Activated naive CD4-positive, alpha-beta T cell treated with anti-CD3 and anti-CD28 coated beads, Interleukin-2, amount 50 U/mL, for 24 hours (primary cell): Measurements from ENCODE around the gene MACIR.
A peak's percentile ranks its signal among the peaks of the same experiment; 100 is the strongest.
"Not testable (repeated sequence)": the region's sequence is repeated elsewhere in the genome, so short reads cannot be mapped to it uniquely, and the experiment has no call there.

ENCODE experiments used
- H3K27ac Mint-ChIP-seq: one replicate; pipeline ENCODE4 v1.8.0; 2021; ENCODE audit warnings: mild to moderate bottlenecking, mixed read lengths
- H3K27me3 Mint-ChIP-seq: one replicate; pipeline ENCODE4 v1.8.0; 2021; ENCODE audit warnings: mixed read lengths
- H3K36me3 Mint-ChIP-seq: one replicate; pipeline ENCODE4 v1.8.0; 2021; ENCODE audit warnings: mixed read lengths
- H3K4me1 Mint-ChIP-seq: one replicate; pipeline ENCODE4 v1.8.0; 2021; ENCODE audit warnings: mixed read lengths
- H3K4me3 Mint-ChIP-seq: one replicate; pipeline ENCODE4 v1.8.0; 2021; ENCODE audit warnings: mild to moderate bottlenecking, mixed read lengths
- H3K9me3 Mint-ChIP-seq: one replicate; pipeline ENCODE4 v1.8.0; 2021; ENCODE audit warnings: mixed read lengths

Gene MACIR

GRCh38 chr5:103258368-103258956 is at the start of gene MACIR:
MACIR (plus strand) TSS chr5:103258763; CDS start chr5:103275920, 17,157 bp downstream.
- peak within 1 kb of the TSS; percentile 87 for H3K27ac Mint-ChIP-seq
- no peaks in the 10 kb centered on the region for H3K36me3 Mint-ChIP-seq
- H3K27me3 Mint-ChIP-seq = peaks cover 4% of the 10 kb centered on the region
- H3K4me1 Mint-ChIP-seq = peaks cover 24% of the 10 kb centered on the region
- H3K4me3 Mint-ChIP-seq = peak within 1 kb of the TSS; percentile 79
- H3K9me3 Mint-ChIP-seq = no peaks in the 10 kb centered on the region

GRCh38 chr5:103209065-103209464 is 49.5 kb upstream of the MACIR start:
- no peaks in the 10 kb centered on the region for H3K27me3 Mint-ChIP-seq

GRCh38 chr5:103210952-103211351 is 47.6 kb upstream of the MACIR start:
- Mint-ChIP-seq H3K4me3 (no peak overlapping the region), H3K27me3 (no peaks in the 10 kb centered on the region), H3K27ac (no peak overlapping the region), H3K9me3 (no peaks in the 10 kb centered on the region), H3K36me3 (peaks cover 15% of the 10 kb centered on the region), H3K4me1 (peaks cover 38% of the 10 kb centered on the region)

More at GRCh38 chr5:103209065-103209464, 49.5 kb upstream of the MACIR start:
- Mint-ChIP-seq H3K9me3 (peaks cover 5% of the 10 kb centered on the region), H3K27ac (no peak overlapping the region), H3K4me3 (no peak overlapping the region), H3K4me1 (peaks cover 38% of the 10 kb centered on the region), H3K36me3 (peaks cover 26% of the 10 kb centered on the region)

- Mint-ChIP-seq H3K27ac (peak overlapping the region; percentile 31), H3K27me3 (no peaks in the 10 kb centered on the region), H3K9me3 (no peaks in the 10 kb centered on the region), H3K4me3 (peak overlapping the region; percentile 5), H3K36me3 (peaks cover 13% of the 10 kb centered on the region), H3K4me1 (peaks cover 39% of the 10 kb centered on the region)
Measured at GRCh38 chr5:103211576-103212561, 46.7 kb upstream of the MACIR start.

- Mint-ChIP-seq H3K27me3 (no peaks in the 10 kb centered on the region), H3K36me3 (peaks cover 2% of the 10 kb centered on the region), H3K27ac (no peak overlapping the region), H3K4me1 (peaks cover 15% of the 10 kb centered on the region), H3K4me3 (no peak overlapping the region), H3K9me3 (no peaks in the 10 kb centered on the region)
Measured at GRCh38 chr5:103216137-103216536, 42.4 kb upstream of the MACIR start.

- Mint-ChIP-seq H3K27me3 (no peaks in the 10 kb centered on the region), H3K36me3 (peaks cover 2% of the 10 kb centered on the region), H3K27ac (no peak overlapping the region)
Measured at GRCh38 chr5:103216697-103217096, 41.9 kb upstream of the MACIR start.

GRCh38 chr5:103217101-103217500 is 41.5 kb upstream of the MACIR start:
- Mint-ChIP-seq H3K9me3 (no peaks in the 10 kb centered on the region), H3K27me3 (no peaks in the 10 kb centered on the region), H3K27ac (no peak overlapping the region), H3K4me3 (no peak overlapping the region), H3K36me3 (no peaks in the 10 kb centered on the region), H3K4me1 (peaks cover 6% of the 10 kb centered on the region)

More at GRCh38 chr5:103216697-103217096, 41.9 kb upstream of the MACIR start:
- H3K4me1 Mint-ChIP-seq = peaks cover 10% of the 10 kb centered on the region
- no peaks in the 10 kb centered on the region for H3K9me3 Mint-ChIP-seq
- no peak overlapping the region for H3K4me3 Mint-ChIP-seq

- H3K27me3 Mint-ChIP-seq = no peaks in the 10 kb centered on the region
- H3K4me1 Mint-ChIP-seq = peaks cover 4% of the 10 kb centered on the region
- no peaks in the 10 kb centered on the region for H3K36me3 Mint-ChIP-seq
- no peaks in the 10 kb centered on the region for H3K9me3 Mint-ChIP-seq
- H3K27ac Mint-ChIP-seq = no peak overlapping the region
- no peak overlapping the region for H3K4me3 Mint-ChIP-seq
Measured at GRCh38 chr5:103218164-103218563, 40.4 kb upstream of the MACIR start.

GRCh38 chr5:103219074-103219473 is 39.5 kb upstream of the MACIR start:
- H3K36me3 Mint-ChIP-seq, H3K9me3 Mint-ChIP-seq, H3K27ac Mint-ChIP-seq: not testable (repeated sequence)

GRCh38 chr5:103223031-103223955 is 35.3 kb upstream of the MACIR start:
- Mint-ChIP-seq H3K9me3 (no peaks in the 10 kb centered on the region), H3K27me3 (peaks cover 7% of the 10 kb centered on the region), H3K36me3 (no peaks in the 10 kb centered on the region), H3K27ac (no peak overlapping the region), H3K4me1 (no peaks in the 10 kb centered on the region), H3K4me3 (no peak overlapping the region)

More at GRCh38 chr5:103219074-103219473, 39.5 kb upstream of the MACIR start:
- not testable (repeated sequence) for H3K27me3 Mint-ChIP-seq, H3K4me1 Mint-ChIP-seq, H3K4me3 Mint-ChIP-seq

- H3K36me3 Mint-ChIP-seq = no peaks in the 10 kb centered on the region
- peaks cover 12% of the 10 kb centered on the region for H3K27me3 Mint-ChIP-seq
- no peak overlapping the region for H3K27ac Mint-ChIP-seq
- no peak overlapping the region for H3K4me3 Mint-ChIP-seq
- no peaks in the 10 kb centered on the region for H3K4me1 Mint-ChIP-seq
- no peaks in the 10 kb centered on the region for H3K9me3 Mint-ChIP-seq
Measured at GRCh38 chr5:103224118-103224893, 34.3 kb upstream of the MACIR start.

- Mint-ChIP-seq H3K27me3 (peaks cover 12% of the 10 kb centered on the region), H3K27ac (no peak overlapping the region), H3K9me3 (no peaks in the 10 kb centered on the region), H3K4me1 (no peaks in the 10 kb centered on the region), H3K36me3 (no peaks in the 10 kb centered on the region), H3K4me3 (no peak overlapping the region)
Measured at GRCh38 chr5:103224894-103225246, 33.7 kb upstream of the MACIR start.

- Mint-ChIP-seq H3K27me3 (peaks cover 12% of the 10 kb centered on the region), H3K9me3 (no peaks in the 10 kb centered on the region), H3K4me3 (no peak overlapping the region), H3K36me3 (no peaks in the 10 kb centered on the region), H3K4me1 (no peaks in the 10 kb centered on the region), H3K27ac (no peak overlapping the region)
Measured at GRCh38 chr5:103228061-103228460, 30.5 kb upstream of the MACIR start.

- Mint-ChIP-seq H3K9me3 (no peaks in the 10 kb centered on the region), H3K27ac (no peak overlapping the region), H3K36me3 (no peaks in the 10 kb centered on the region), H3K4me1 (no peaks in the 10 kb centered on the region), H3K27me3 (peaks cover 12% of the 10 kb centered on the region), H3K4me3 (no peak overlapping the region)
Measured at GRCh38 chr5:103228588-103228987, 30.0 kb upstream of the MACIR start.
